Jurkat, Clone E6-1 (cell line): ENCODE results near the gene ZFP14. TPM values are rescaled to one million over a fixed set of nuclear protein-coding genes. Genes with fewer than 3 reads are reported as not detected.

Experiments used
- DNase-seq: peaks from one replicate; pipeline ENCODE4 v3.0.0-alpha.2; 2011; ENCODE audit warnings: low read depth, low spot score
- H3K4me3 ChIP-seq: 2 replicates; pipeline ENCODE4 v1.5.1; 2011; ENCODE audit warnings: mild to moderate bottlenecking, low read length, control low read depth, moderate library complexity
- polyA plus RNA-seq: library from polyadenylated mRNA; unstranded; fragments of >200 nt; gene quantifications from one replicate; pipeline ENCODE4 v1.2.1, GENCODE V29; 2012; ENCODE audit warnings: missing spikeins; ENCODE audit not compliant: insufficient read length, insufficient read depth

Gene ZFP14
- polyA plus RNA-seq = 2.7 TPM

DNA sequence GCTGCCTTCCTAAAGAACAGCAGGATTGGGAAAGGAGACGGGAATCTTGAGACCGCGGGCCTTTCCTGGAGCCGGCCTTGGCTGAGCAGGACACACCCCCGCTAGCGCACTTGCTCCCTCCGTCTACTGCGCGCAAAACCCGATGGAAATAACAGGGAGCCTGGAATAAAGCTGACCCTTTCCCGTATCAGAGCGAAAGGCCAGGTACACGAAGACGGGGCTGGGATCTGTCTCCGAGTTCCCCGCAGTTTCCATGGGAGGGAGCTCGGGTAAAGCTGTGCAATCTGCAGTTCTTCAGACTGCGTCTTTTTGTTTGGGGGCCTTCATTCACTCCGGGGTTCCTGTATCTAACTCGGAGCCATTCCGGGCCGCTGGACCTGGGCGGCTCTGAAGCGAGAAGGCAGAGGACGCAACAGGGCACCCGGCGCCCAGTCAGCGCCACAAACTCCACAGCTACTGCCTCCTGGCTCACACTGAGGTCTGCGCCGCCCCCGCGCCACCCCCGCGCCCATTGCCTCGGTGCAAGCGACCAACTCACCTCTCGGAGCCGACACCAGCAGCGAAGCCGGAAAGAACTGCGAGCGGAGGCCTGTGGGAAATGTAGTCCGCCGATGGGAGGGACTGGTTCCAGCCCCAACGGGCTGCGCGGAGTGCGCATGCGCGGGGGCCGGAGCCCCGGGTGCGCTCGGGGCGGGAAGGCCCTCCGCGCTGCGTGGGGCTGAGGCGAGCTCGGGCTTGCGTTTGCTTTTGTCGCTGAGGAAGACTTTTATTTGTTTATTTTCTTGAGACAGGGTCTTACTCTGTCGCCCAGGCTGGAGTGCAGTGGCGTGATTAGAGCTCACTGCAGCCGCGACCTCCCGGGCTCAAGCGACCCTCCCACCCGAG, at the start of gene ZFP14:
Gene ZFP14 (minus strand): TSS at position 577 of the 885 bp plus-strand sequence. CDS start 11,309 bp downstream, outside the sequence.
- peak; percentile 93 for DNase-seq
- peak within 1 kb of the TSS; percentile 87 for H3K4me3 ChIP-seq

DNA sequence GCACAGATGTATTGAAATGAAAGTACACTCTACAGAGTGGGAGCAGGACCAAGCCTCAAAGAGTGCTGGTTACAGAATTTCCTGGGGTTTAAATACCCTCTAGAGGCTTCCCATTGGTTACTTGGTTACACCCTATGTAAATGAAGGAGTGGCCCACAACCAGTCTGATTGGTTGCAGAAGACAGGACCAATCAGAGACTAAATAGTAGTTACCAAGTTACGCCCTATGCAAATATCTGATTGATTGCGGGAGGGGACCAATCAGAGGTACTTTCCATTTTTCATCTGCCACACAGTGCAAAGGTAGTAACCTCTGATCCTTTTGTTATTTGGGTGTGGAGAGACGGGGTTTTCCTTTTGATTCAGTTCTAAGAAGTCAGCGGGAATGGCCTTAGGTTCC, 44.9 kb upstream of the ZFP14 start:
- no peak for DNase-seq
- H3K4me3 ChIP-seq = no peak overlapping the region

DNA sequence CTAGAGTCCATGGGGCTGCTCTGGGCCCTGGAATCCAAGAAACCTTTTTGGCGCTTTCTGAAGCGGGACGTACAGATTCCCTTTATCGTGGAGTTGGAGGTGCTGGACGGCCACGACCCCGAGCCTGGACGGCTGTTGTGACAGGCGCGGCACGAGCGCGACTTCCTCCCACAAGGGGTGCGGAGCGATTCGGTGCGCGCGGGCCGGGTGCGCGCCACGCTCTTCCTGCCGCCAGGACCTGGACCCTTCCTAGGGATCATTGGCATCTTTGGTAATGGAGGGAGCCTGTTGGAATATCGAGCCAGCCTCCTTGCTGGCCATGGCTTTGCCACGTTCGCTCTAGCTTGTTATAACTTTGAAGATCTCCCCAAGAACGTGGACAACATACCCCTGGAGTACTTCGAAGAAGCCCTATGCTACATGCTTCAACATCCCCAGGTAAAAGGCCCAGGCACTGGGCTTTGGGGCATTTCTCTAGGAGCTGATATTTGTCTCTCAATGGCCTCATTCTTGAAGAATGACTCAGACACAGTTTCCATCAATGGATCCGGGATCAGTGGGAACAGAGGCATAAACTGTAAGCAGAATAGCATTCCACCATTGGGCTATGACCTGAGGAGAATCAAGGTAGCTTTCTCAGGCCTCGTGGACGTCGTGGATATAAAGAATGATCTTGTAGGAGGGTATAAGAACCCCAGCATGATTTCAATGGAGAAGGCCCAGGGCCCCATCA, 42.9 kb upstream of the ZFP14 start:
- no peak for DNase-seq
- no peak overlapping the region for H3K4me3 ChIP-seq

DNA sequence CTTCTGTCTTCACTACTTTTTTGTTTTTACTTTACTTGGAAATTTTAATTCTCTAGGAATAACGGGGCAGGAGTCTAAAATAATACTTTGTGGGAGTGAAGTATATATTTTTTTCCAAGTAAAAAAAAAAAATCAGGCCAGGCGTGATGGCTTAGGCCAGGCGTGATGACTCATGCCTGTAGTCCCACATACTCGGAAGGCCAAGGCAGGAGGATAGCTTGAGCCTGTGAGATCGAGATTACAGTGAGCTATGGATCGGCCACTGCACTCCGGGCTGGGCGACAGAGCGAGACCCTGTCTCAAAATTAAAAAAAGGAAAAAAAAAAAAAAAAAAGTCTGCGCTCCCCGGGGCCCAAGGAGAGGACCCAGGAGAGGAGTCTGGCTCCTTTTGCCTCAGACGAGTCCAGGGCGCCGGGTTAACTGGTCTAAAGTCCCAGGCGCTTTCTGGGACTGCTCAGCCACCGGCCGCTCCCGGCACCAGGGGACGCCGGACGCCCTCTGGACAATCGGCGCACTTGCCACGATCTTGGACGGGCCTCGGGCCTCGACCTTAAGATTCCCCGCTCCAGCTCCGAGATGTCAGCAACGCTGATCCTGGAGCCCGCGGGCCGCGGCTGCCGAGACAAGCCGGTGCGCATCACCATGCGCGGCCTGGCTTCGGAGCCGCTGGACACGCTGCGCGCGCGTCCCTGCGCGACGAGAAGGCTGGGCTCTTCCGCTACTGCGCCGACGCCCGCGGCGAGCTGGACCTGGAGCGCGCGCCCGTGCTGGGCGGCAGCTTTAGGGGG, 42.2 kb upstream of the ZFP14 start:
- DNase-seq = no peak
- no peak overlapping the region for H3K4me3 ChIP-seq

DNA sequence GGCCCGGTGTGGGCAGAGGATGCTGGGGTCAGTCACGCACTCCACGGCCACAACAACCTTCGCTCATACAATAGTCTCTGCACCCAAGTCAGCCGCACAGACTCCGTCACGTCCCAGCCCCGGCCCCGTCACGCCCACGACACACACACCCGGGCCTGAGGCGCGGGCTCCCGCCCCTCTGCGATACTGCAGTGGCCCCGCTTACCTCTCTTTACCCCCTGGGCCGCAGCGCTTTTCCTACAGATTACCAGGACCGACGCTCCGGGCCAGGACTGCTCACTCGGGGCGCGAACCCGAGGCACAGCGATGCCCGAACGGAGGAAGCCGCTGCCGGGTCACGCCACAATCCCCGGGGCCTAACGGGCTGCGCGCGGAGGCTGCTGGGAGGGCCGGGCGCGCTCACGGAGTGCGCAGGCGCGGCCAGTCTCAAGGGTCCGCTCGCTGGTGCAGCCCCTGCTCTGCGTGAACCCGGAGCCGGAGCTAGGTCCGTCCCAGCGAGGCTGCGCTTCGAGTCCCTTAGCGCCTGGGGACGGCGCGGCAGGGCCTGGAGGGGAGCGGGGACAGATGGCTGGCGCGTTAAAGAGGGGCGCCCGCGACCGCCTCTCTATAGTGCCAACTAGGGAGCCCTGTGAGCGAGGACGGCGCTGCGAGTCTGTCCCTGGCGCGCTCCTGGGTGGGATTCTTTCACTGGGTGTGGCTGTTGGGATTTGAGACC, 39.4 kb upstream of the ZFP14 start, which contains the start of gene ZFP82:
Gene ZFP82 (minus strand): TSS at position 358 of the 715 bp plus-strand sequence. CDS start 8,855 bp downstream, outside the sequence.
- peak; percentile 75 for DNase-seq
- H3K4me3 ChIP-seq = peak within 1 kb of the TSS; percentile 83

DNA sequence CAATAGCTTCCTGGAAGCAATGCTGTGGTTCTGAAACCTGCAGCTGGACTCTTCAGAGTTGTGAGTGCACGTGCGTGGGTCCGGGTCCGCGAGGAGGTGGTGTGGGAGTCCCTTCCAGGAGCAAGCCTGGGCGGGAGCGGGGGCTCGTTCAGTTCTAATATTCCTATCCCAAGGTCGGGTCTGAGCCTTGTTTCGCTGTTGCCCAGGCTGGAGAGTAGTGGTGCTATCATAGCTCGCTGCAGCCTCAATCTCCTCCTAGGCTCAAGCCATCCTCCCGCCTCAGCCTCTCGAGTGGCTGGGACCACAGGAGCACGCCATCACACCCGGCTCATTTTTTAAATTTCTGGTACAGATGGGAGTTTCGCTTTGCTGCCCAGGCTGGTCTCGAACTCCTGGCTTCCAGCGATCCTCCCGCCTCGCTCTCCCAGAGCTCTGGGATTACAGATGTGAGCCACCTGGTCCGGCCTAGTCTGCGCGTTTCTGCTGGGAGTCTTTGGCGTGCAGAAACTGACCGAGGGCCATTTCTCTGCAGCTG, 38.8 kb upstream of the ZFP14 start:
- DNase-seq = no peak

DNA sequence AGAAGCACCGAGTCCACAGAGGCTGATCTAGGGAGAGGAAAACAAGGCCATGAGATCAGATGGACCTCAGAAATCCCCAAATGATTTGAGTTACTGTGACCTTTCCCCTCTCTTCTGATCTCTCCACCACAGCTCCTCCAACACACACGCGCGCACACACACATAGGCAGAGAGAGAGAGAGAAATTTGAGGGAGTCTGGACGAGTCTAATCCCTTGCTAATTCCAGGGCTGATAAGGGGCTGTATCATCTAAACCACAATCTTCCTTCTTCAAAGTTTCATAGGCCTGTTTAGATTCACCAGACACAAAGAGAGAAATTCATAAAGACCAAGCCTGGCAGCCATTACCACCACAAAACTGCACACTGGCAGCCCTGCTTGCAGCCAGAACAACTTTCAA, 30.8 kb upstream of the ZFP14 start:
- DNase-seq = no peak
- no peak overlapping the region for H3K4me3 ChIP-seq

More for the DNA sequence above, 38.8 kb upstream of the ZFP14 start:
- peak overlapping the region; percentile 83 for H3K4me3 ChIP-seq

DNA sequence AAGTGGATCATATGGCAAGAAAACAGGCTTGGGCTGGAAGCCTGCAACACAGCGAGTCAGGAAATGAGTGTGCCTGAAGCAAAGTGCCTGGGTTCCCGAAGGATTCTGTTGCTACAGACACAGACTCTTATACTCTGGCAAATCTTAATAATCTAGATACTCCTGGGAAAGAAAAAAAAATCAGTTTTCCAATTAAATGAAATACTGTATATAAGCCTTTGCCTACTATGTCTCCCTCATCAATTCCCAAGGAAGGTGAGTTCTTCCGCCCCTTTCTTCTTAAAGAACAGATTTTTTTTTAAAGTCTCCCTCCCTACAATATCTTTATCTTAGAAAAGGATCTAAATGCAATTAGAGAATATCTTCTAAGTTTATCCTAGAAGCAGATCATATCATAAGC, 29.1 kb upstream of the ZFP14 start:
- no peak overlapping the region for H3K4me3 ChIP-seq
- DNase-seq = no peak

DNA sequence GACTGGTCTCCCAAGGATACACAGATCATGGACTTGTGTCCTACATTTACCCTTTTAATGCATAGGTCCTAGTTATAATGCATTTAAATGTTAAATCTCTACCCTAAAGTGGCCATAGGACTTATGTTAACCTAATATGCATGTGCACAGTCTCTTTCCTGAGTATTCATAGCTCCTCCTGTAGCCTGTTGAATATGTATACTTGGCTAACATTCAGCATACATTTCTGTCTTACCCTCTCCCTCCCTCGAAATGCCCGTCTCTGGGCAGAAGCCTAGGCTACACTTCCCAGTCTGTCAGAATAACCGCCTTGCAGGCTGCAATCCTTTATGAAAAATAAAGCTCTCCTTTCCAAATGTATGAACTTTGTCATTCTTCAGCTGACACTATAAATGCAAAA, 25.5 kb upstream of the ZFP14 start:
- no peak overlapping the region for H3K4me3 ChIP-seq
- DNase-seq = no peak

DNA sequence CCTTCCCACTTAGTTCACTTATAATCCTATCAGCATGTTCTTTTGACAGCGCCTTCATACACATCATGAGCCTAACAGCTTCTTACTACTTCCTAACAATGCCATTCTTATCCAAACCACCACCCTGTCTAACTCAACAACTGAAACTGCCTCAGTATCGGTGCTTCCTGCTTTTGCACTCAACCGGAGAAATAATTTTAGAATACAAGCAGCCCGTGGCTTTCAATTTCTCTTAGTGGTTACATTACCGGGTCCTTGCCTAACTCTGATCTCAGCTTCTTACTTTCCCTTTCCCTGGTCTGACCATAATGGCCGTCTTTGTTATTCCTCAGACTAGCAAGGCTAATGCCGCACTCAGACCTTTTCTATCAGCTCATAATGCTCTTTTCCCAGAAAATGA, 22.5 kb upstream of the ZFP14 start:
- DNase-seq = no peak
- no peak overlapping the region for H3K4me3 ChIP-seq

DNA sequence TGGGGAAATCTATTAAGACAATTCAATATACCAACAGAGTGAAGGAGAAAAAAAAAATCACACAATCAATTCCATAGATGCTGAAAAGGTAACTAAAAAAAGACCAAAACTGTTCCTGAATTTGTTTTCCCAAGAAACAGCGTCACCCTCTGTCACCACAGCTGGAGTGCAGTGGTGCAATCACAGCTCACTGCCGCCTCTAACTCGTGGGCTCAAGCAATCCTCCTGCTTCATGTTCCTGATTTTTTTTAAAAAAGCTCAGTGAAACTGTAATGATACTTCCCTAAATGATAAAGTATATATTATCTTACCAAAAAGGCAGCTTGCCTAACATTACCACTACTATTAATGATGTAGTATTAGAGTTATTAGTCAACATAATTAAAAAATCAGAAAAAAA, 19.6 kb upstream of the ZFP14 start:
- no peak for DNase-seq
- H3K4me3 ChIP-seq = no peak overlapping the region

DNA sequence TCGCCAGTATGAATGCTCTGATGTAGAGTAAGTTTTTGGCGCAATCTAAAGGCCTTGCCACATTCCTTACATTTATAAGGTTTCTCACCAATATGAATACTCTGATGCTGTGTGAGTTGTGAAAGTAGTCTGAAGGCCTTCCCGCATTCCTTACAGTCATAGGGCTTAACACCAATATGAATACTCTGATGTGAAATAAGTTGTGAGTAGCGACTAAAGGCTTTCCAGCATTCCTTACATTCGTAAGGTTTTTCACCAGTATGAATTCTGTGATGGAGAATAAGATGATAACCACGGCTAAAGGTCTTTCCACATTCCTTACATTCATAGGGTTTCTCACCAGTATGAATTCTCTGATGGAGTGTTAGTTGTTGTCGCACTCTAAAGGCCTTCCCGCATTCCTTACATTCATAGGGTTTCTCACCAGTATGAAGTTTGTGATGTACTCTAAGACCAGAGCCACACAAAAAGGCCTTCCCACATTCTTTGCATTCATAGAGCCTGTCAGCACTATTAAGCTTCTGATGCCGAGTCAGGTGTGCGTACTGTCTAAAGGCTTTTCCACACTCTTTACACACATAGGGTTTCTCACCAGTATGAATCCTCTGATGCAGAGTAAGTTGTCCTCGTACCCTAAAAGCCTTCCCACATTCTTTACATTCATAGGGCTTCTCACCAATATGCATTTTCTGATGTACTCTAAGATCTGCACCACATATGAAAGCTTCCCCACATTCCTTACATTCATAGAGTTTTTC, 14.1 kb upstream of the ZFP14 start:
- DNase-seq = no peak

DNA sequence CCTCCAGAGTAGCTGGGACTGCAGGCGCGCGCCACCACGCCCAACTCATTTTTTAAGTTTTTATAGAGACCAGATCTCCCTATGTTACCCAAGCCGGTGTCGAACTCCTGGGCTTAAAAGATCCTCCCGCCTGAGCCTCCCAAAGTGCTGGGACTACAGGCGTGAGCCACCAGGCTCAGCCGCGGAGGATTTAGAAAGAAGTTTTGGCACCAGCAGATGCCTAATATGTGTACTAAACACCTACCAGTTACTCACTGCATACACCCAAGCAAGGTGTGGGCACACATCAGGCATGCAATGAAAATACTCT, 464 bp upstream of the ZFP14 start:
- peak overlapping the region; percentile 87 for H3K4me3 ChIP-seq
- no peak for DNase-seq

More for the DNA sequence above, 14.1 kb upstream of the ZFP14 start:
- H3K4me3 ChIP-seq = no peak overlapping the region

DNA sequence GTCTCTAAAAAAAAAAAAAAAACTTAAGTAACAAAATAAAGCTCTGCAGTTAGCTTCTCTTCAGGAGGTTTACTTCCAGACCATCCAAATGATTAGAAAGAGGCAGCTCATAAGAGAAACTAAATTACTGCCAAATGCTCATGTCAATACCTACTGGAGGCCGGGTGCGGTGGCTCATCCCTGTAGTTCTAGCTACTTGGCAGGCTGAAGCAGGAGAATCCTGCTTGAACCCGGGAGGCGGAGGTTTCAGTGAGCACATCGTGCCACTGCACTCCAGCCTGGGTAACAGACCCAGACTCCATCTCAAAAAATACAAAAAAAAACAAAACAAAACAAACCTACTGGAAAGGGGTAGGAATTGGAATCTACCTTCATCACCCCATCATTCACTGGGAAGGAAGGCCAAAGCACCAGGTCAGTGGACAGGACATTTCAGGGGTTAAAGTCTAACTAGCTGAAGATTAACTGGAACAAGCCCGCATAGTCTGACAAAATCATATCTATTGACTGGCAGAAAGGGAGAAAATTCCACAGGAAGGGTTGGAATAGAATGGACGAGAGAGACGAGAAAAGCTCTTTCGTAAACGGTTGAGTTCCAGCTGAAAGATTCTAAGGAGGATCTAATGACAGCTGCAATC, 1.3 kb downstream of the ZFP14 start:
- peak overlapping the region; percentile 87 for H3K4me3 ChIP-seq
- DNase-seq = no peak

DNA sequence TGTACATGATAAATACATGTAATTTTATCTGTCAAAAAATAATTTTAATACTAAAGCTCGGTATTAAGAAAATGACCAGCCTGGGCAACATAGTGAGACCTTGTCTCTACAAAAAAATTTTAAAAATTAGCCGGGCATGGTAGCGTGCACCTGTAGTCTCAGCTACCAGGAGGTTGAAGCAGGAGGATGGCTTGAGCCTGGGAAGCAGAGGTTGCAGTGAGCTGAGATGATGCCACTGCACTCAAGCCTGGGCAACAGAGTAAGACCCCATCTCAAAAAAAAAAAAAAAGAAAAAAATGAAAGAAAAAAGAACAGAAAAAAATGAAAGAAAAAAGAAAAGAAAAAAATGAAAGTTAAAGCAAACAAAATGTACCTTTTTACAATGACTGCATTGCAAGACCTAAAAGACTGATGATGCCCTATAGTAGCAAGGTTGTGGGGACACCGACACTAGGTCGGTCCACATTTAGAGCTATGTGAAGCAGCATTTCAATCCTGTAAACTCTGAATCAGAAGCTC, 5.3 kb downstream of the ZFP14 start:
- no peak overlapping the region for H3K4me3 ChIP-seq
- no peak for DNase-seq

DNA sequence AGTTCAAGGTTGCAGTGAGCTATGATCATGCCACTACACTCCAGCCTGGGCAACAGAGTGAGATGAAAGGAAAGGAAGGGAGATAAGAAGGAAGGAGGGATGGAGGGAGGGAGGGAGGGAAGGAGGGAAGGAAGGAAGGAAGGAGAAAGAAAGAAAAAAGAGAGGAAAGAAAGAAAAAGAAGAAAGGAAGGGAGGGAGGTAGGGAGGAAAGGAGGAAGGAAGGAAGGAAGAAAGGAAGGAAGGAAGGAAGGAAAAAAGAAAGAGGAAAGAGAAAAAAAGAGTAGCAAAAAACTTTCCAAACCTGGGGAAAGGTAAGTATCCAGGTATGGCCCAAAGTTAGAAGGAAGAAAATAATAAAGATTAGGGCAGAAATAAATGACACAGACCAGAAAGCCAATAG, 7.1 kb downstream of the ZFP14 start:
- DNase-seq = no peak
- H3K4me3 ChIP-seq = no peak overlapping the region

DNA sequence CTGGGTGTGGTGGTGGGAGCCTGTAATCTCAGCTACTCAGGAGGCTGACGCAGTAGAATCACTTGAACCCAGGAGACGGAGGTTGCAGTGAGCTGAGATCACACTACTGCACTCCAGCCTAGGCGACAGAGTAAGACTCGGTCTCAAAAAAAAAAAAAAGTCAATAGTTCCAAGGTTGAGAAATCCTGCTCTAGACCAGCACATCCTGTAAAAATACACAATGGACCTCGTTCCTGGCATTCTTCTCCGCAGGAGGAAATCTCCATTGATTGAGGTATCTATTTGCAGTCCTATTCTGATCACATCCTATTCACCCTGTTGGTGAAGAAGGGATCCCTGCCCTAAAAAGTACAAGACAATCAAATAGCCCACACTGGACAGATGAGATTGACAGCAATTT, 15.2 kb downstream of the ZFP14 start:
- H3K4me3 ChIP-seq = no peak overlapping the region
- DNase-seq = no peak
